NCI-H2196 (cell line): Measurements from ENCODE around the gene ABCA3.
A peak's percentile ranks its signal among the peaks of the same experiment; 100 is the strongest.
"Not testable (repeated sequence)": the region's sequence is repeated elsewhere in the genome, so short reads cannot be mapped to it uniquely, and the experiment has no call there.

Source experiments
- DNase-seq: peaks from one replicate; lab custom pipeline; 2025; ENCODE audit not compliant: unreplicated experiment; lab: John Stamatoyannopoulos, UW

The ABCA3 gene

DNA sequence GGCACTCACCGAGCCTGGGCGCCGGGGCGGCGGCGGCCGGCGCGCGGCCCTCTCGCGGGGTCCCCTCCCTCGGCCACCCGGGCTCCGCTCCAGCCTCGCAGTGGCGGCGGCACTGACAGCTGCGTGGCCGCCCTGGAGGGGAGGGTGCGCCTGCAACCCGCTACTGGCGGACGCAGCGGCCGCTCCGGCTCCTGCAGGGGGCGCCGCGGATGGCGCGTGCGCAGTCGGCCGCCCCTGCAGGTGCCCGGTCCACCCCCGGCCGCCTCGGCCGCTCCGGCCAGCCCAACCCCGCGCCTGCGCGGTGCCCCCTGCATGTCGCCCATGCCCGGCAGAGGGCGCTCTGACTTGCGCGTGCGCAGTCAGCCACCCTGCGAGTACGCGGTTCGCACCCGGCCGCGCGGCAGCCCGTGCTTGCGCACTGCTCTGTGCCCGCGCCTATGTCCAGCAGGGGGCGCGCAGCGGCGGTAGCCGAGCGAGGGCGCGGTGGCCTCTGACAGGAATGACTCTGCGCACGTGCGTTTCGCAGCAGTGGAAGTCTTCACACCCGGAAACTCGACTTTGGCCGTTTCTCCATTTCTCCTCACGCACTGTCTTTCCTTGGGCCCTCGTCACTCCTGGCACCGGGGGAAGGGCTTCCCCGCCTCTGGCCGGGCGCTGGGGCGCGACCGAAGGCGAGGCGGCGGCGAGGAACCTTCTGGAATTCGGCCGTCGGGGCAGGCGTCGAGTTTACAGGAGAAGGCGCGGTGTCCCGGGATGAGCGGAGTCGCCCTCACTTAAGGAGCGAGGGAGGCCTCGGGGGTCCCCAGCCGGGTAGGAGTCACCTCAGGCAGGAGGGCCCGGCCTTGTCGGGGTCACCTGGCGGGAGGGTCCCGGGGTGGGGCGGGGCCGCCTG is at the start of gene ABCA3:
ABCA3 (minus strand) TSS at position 165 of the 892 bp plus-strand sequence. CDS start 14,262 bp downstream, outside the sequence.
- DNase-seq, result peak; percentile 98

DNA sequence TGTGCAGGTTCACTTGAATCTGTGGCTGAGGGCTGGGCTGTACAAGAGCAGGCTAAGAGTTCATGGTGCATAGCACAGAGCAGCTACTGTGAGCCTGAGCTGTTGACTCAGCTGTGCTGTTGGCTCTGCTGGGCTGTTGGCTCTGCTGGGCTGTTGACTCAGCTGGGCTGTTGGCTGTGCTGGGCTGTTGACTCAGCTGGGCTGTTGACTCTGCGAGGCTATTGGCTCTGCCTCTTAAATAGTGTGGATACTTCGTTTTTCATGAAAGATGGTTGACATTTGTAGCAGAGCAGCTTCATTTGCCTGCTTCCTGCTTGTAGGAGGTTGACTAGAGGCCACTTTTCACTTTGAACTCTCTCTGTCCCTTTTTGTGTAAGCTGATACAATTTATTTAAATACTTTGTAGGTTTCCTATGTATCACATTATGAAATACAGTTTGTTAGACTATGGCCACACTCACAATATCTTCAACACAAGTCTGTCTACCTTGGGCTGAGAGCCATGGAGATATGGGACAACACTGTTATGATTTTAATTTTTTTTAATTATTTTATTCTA is 48.4 kb upstream of the ABCA3 start:
- peak; percentile 83 for DNase-seq

DNA sequence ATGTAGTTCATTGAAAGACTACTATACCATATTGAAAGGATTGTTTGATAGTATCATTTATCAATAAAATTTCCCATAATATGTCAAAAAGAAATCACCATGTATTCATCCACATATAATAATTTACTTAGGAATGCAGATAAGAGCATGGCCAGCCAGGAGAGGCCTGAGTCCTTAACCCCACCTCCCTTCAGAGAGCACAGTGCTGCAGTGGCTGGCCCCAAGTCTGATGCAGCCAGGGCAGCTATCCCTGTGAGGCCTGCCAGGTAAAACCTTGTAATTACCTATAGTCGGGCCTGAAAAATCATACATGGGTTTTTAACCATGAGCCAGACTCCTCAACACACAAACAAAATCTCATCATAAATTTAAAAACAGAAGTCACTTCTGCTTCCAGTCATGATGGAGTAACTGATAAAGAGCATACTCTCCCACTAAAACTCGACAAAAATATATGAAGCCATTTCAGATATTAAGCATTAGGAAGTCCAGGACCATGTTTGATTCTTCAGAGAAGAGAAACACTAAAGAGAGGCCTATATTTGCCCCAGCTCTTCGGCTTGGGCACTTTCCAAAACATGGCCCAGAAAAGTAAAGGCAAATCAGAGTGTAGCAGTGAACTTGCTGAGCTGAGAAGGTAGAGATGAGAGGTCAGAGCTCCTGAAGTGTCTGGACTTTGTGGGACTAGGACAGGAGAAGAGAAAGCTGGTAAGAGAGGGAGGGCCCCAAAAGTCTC is 47.8 kb upstream of the ABCA3 start:
- DNase-seq, result no peak

DNA sequence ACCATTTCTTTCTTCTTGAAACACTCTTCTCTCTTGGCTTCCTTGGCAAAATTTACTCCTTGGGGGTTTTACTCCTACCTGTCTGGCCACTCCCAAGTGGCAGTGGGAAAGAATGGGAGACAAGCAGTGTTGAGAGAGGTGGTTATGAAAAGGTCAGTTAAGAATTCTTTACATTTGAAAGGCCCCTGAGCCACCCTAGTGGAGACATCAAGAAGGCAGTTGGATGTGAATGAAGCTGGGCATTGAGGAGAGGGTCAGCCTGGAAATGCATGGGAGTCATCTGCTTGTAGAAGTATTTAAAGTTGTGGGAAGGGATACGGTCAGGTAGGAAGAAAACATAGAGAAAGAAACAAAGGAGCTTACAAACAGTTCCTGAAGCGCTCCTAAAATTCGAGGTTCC is 46.5 kb upstream of the ABCA3 start:
- DNase-seq, result no peak

DNA sequence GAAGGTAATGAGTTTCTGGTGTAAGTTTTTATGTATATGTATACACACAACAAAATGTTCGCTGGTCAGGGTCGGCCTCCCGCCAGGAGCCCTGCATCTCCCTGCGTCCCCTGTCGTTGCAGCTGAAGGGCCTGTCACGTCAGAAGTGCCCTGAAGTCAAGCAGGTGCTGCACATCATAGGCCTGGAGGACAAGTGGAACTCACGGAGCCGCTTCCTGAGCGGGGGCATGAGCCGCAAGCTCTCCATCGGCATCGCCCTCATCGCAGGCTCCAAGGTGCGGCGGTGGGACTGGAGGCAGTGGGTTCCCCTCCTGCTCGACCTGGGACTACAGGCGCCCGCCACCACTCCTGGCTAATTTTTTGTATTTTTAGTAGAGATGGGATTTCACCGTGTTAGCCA is 45.5 kb upstream of the ABCA3 start:
- not testable (repeated sequence) for DNase-seq

DNA sequence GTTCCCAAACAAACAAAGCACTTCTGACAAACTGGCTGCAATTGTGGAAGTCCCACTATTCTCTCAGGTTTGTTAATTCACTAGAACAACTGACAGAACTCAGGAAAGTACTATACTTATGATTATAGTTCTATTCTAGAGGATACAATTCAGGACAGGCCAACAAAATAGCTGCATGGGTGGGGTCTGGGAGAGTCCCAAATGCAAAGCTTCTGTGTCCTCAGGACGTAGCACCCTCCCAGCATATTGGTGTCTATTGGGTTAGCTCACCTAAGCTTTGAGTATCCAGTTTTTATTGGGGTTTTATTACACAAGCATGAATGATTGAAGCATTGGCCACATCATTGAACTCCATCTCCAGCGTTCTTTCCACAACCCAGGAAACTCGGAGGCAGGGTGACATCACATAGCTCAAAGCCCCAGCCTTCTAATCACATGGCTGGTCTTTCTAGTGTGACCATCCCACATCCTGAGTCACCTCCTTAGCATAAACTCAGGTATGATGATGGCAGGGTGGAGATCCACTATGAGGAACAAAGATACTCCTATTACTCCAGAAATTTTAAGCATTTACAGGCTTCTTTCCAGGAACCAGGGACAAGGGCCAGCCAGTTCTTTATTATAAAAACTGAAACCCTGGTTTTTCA is 44.8 kb upstream of the ABCA3 start:
- DNase-seq, result no peak

DNA sequence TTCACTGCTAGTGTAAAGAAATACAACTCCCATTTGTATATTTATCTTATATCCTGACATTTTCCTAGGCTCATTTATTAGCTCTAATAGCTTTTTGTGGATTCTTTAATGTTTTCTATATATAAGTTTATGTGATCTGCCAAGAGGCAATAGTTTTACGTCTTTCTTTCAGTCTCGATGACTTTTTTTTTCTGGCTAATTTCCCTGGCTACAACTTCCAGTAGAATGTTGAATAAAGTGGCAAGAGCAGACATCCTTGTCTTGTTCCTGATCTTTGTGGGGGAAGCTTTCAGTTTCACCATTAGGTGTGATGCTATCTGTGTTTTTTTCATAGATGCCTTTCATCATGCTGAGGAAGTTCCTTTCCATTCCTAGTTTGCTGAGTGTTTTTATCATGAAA is 43.9 kb upstream of the ABCA3 start:
- DNase-seq, result no peak

DNA sequence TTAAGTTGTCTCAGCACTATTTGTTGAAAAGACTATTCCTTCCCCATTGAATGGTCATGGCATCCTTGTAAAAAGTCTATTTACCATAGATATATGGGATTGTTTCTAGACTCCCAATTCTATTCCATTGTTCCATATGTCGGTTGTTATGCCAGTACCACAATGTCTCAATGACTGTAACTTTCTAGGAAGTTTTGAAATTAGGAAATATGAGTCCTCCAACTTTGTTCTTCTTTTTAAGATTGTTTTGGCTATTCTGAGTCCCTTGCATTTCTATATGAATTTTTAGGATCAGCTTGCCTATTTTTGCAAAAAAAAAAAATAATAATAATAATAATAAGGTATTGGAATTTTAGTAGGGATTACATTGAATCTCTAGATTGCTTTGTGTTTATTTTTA is 43.0 kb upstream of the ABCA3 start:
- DNase-seq, result no peak

DNA sequence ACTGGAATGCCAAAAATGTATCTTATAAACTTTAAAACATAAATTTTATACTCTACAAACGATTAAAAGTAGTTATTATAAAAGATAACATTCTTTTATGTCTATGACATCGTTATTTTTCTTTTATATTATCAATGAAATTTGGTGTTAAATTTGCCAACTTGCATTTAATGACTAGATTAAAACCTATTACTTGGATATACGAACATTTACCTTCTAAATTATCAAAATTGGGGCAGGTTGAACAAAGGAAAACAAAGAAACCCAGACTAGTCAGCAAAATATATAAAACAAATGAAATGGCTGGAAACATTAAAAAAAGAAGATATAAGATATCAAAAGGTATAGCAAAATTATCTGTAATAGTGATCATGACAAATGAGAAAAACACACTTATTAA is 34.1 kb upstream of the ABCA3 start:
- DNase-seq, result no peak

DNA sequence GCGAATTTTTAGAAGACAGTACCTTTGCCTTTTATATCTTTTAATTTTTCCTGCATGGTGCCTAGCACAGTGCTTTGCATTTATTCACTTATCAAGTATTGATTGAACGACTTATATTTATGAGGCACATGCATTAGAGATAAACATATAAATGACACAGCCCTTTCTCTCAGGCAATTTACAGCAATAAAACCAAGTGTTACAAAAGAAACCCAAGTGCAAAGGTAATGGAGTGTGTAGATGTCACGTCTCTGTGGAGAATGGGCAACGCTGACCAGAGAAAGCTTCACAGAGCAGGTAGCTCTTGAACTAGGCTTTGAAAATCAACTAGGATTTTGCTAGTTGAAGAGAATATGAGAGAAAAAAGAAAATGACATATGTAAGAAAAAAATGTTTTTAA is 32.6 kb upstream of the ABCA3 start:
- no peak for DNase-seq

DNA sequence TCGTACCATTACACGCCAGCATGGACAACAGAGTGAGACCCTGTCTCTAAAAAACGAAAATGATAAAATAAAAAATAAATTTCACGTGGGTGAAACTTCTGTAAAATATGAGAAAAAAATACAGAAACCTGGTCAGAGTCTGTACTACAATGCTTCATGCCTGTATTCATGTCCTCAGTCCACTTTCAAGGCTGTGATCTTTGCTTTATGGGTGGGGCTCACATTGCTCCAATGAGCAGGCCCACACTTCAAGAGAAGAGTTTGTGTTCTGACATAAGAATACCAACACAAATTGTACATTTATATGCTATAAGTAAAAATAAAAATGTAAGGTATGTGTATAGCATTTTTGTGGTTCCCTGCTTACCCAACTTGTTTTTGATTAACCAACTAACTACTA is 32.2 kb upstream of the ABCA3 start:
- no peak for DNase-seq

DNA sequence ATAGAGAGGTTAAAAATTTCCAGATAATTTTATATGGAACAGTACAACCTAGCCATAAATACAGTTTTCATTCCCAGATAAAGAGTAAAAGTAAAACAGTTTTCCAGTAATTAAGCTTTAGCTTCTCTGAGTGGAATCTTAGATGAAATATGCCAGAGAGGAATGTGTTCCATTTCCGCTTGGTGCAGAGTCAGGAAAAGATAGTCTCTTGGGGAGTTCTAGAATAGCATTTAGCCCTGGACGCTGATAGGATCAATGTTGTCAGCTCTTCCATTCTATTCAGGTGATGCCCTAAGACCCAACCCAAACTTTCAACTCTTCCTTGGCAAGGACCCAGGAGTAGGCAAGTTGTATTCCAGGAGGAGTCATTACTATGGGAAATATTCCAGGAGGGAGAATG is 30.9 kb upstream of the ABCA3 start:
- DNase-seq, result no peak

DNA sequence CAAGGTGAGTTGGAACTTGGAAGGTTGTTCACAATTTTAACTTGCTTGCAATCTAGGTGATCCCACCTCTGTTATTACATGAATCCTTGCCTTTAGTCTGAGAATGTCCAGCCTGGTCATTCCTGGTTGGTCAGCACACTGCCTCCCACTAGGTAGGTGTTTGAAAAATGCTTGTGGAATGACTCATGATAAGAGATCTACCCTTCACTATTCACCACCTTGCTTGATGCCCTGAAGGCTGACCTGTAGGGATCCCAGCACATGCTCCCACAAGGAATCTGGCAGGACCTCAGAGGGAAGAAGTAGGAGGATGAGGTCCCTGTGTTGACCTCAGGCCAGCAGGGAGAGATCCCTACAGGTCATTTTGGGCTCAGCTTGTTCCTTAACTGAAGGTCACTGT is 30.2 kb upstream of the ABCA3 start:
- DNase-seq, result no peak

DNA sequence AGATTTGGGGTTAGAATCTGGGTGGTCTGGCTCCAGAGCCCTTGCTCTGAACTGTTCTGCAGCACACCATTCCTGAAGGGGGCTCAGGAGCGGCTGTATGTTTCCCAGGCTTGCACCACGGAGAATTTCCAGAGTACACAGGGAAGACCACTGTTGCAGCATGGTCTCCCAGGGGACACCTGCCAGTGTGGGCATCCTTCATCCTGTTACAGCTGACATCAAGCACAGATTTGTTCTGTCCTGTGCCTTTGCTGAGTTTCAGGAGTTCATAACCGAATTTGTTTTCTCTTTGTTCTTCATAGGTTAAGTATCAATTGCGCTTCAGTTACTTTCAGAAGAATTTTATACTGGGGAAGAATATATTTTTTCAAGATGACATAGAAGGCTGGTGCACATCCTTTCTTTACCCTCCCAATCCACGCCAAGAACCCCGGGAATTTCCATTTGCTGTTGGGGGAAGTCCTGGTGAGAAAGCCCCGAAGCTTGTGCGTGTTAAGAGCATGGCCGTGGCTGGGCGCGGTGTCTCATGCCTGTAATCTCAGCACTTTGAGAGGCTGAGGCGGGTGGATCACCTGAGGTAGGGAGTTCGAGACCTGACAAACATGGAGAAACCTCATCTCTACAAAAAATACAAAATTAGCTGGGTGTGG is 26.3 kb upstream of the ABCA3 start:
- no peak for DNase-seq

DNA sequence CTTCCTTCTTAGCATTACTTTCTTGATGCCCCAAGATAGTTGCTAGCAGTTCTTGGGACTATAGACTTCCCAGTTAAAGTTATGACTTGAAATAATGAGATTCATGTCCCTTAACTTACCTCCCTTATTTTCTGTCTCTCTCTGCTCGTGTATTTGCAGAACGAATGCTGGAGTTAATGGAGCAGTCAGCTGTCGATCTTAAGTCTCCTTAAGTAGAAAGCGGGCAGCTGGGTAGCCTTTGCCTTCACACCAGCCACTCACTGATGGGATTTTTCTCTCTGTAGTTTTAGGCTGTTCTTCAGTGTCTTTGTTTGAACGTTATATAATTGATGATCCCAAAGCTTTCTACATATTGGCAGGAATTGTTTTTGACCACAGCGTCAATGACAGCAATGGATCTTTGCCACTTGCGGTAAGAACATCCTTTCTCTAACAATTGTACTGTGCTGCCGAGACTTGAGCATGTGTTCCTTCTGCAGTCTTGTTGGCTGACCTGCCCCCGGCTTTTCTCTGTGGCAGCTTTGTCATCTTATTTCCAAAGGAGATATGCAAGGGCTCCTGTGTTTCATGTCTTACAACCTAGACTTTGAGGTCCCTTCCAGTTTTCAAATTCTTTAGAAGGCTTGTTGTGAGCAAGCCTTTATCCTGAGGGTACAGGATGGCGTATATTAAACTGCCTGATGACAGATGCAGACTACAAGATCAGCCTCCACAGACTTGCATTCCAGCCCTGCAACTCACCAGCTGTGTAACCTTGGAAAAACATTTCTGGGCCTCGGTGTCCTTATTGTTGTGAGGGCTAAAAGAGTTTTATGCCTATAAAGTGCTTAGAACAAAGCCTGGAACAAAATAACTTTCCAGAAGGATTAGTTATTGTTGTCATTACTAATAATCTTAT is 25.1 kb upstream of the ABCA3 start:
- no peak for DNase-seq

DNA sequence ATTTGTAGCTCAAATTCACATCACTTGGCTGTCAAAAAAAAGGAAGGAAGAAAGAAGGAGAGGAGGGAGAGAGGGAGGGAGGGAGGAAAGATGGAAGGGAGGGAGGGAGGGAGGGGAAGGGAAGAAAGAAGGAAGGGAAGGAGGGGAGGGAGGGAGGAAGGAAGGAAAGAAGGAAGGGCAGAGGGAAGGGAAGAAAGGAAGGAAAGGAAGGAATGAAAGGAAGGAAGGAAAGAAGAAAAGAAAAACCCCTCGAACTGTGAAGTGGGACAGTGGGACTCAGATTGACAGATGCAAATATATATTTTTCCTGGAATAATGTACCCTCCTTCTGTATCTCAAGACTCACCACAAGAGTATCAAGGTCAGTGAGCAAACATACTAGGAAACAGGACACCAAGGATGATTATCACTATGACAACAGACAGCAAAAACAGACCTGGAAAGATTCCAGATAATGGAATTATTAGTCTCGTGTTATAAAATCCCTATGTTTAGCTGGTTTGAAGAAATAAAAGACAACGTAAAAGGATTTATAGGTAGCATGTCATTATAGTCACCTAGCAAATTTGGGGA is 24.2 kb upstream of the ABCA3 start:
- DNase-seq, result peak; percentile 73

DNA sequence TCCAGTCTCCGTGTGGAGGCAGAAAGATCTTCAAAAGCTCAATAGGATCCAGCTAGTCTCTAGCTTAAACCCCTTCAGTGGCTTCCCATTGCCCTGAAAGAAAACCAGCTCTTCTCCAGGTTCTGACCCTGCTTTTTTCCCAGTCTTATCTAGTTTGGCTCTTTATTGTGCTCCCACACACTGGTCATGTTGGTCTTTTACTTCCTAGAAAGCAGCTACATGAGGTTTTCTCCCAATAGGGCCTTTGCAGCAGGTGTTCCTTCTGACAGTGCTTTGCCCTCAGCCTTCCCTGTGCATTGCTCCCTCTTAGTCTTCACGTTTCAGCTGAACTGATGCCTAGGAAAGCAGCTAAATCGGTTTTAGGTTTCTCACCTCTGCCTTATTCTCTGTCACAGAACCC is 21.7 kb upstream of the ABCA3 start:
- no peak for DNase-seq

DNA sequence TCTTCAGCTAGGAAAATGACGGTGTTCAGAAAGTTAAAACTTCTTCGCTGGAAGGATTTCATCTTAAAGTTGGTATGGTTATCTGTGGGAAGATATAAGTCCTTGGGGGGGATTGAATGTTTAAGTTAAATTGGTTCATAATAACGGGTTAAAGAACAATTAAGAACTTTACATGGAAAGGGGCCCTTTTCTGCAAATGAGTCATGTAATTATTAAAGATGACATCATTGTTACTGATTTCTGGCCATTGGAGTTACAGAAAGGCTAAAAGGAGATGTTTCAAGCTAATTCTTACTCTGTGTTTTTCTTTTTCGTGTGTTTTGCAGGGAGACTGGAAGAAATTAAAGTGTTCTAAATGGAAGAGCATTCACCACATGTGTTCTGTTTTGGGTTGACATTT is 20.6 kb upstream of the ABCA3 start:
- DNase-seq, result no peak

DNA sequence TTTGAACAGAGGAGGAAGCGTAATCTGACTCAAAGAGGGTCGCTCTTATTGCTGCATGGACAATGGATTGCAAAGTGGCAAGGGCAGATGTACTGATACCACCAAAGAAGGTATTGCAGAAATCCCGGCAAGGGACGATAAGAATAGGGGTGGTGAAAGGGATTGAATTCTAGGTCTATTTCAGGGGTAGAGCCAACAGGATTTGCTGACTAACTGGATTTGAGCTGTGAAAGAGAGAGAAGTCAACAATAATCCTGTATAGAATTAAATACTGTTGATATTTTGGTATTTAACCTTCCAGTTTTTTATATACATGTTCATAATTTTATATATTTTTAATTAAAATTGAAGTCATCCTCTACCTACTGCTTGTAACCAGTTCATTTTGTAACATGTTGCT is 19.4 kb upstream of the ABCA3 start:
- no peak for DNase-seq

DNA sequence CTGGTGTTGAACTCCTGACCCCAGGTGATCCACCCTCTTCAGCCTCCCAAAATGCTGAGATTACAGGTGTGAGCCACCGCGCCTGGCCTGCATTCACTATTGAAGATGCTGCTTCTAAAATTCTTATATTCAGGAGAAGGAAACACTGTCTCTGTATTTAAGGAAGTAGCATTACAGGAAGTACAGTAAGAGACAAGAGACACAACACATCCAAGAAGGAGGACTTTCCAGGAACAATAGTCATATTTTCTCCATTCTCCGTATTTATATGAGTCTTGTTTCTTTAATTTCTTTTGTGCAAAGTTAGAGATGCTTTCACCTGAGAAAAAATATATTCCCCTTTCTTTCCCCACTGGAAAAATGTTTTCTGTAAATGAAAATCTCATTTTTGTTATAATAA is 18.3 kb upstream of the ABCA3 start:
- no peak for DNase-seq
